Activated CD4-positive, alpha-beta T cell treated with anti-CD3 and anti-CD28 coated beads, Interleukin-2, amount 50 U/mL, for 1 hour (primary cell): ENCODE data around the gene PTRH2.

Experiments used
- DNase-seq: peaks from one replicate; pipeline ENCODE4 v3.0.0-alpha.2; 2020

The PTRH2 gene

DNA sequence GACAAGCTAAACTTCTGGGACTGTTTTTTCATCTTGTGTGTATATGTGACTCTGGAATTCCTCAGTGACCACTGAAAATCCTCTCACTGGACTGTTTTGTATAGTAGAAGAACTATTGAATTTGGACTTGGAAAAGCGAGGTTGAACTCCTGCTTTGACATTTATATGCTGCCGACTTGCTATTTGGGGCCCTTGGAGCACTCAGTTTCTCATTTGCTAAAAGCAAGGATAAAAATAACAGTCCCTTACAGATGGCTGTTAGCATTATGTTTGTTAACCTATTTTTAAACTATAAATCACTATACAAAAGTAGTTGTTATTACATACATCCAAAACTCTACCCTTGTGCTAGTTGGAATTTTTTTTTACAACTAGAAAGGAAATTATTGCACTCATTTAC, 9.2 kb upstream of the PTRH2 start:
- no peak for DNase-seq

DNA sequence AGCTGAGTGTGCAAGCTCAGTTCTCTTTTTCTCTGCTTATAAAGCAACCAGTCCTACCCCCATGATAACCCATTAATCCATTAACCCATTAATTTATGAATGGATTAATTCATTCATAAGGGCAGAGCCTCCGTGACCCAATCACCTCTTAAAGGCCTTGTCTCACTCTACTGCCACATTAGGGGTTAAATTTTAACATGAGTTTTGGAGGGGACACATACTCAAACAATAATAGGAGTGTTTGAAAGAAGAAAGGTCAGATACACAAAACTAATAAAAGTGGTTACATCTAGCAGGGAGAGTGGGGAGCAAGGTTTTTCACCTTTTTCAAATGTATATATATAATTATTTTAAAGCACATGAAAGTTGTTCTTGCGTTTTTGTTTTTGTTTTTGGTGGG, 7.0 kb upstream of the PTRH2 start:
- no peak for DNase-seq

DNA sequence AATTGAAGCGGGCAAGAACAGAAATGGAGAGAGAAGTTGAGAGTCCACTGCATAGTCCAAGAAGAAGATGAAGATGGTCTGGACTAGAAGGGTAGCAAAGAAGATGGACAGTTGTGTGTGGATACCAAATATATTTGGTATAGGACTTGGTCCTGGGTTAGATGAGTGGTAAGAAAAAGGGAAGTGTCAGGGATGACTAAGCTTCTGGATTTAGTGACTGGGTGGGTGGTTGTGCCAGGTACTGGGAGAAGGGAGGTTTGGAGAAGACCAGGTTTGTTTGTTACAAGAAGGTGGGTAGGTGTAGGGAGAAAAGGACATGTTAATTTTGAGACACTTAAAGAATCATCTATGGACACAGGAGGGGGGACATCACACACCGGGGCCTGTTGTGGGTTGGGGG, 5.6 kb upstream of the PTRH2 start:
- no peak for DNase-seq

DNA sequence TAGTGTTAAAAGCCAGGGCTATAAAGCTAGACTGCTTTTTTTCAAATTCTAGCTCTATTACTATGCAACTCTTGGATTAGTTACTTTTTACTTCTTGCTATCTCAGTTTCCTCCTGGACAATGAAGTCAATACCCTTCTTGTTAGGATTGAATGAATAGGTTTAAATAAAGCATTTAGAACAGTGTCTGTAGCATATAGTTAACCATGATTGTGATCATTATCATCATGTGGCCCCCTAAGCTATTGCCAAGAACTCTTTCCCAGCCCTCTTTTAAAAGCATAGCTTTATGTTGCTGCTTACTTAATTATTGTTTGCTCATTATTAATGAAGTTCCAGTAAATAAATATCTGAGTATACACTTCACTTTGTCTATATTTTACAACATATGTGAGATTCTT, 4.7 kb upstream of the PTRH2 start:
- DNase-seq, result no peak

DNA sequence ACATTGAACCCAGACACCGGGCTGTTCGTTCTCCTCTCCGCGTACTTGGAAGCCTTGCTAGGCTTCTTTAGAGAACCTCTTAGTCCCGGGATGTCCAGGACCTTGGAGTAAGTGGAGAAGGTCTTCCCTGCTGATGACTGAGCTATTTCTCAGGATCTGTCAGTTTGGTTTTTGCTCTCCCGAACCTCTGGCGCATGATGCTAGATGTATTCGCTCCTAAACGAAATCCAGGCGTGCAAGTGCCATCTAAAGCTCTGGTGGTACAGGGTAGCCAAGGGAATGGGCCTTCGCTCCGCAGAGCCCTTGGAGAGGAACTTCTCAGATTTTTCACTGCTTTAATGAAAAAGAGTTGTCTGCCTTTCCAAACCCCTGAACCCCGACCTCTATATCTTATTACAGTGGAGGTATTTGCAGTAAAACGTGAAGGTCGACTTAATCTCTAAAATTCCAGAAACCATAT, 771 bp upstream of the PTRH2 start:
- DNase-seq, result no peak

DNA sequence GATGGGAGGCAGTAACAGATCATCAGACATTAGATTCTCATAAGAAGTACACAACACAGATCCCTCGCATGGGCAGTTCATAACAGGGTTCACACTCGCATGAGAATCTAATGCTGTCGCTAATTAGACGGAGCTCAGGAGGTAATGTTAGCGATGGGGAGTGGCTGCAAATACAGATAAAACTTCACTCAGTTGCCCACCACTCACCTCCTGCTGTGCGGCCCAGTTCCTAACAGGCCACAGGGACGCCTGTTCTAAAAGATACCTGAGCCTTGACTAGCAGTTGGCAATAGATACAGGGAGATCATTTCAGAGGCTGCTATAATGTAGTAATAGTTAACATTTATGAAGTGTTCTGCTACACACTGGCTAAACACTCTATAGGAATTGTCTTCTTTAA, 4.9 kb downstream of the PTRH2 start:
- no peak for DNase-seq

DNA sequence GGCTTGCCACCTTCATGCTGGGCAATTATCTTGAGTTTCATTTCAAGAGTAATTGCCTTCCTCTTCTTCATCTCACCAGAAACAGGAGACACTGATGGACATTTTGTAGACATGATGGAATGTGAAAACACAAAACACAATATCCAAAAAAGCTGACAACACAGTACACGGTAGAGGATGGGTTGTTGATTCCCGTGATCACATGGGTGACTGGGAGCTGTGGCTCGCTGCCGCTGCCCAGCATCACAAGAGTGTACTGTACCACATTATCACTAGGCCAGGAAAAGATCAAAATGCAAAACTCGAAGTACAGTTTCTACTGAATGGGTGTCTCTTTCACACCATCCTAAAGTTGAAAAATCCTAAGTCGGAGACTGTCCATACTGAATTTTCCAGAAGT, 7.4 kb downstream of the PTRH2 start:
- no peak for DNase-seq

DNA sequence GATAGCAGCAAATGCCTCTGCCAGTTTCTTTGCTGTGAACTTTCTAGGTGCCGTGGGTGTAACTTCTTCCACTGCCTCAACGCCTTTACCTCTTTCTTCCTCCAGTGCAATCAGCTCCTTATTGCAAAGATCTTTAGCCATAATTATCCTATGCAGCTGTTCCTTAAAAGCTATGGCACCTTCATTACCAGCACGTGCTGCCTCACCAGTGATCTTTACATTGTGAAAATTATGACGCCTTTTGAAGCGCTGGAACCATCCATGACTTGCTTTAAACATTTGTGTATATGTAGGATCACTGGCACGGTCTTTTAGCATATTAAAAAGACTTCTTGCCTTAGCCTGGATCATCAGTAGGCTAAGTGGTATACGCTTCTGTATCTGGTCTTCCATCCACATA, 8.0 kb downstream of the PTRH2 start:
- no peak for DNase-seq

DNA sequence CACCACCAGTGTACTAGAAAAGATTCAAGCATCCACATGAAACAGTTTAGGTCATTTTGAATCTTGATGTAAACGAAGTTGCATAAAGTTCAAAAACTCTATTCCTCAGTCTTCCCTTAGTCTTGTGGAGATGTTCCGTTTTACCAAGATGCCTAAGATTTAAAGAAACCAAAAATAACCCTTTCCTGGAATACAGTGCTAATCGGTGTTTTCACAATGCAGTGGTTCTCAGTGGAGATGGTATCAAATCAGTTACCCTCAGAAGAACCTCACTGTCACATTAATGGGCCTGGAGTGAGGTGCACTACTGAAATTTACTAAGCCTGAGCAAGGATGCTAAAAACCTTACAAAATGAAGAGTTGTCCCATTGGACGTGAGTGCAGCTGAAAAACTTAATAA, 9.1 kb downstream of the PTRH2 start:
- no peak for DNase-seq

DNA sequence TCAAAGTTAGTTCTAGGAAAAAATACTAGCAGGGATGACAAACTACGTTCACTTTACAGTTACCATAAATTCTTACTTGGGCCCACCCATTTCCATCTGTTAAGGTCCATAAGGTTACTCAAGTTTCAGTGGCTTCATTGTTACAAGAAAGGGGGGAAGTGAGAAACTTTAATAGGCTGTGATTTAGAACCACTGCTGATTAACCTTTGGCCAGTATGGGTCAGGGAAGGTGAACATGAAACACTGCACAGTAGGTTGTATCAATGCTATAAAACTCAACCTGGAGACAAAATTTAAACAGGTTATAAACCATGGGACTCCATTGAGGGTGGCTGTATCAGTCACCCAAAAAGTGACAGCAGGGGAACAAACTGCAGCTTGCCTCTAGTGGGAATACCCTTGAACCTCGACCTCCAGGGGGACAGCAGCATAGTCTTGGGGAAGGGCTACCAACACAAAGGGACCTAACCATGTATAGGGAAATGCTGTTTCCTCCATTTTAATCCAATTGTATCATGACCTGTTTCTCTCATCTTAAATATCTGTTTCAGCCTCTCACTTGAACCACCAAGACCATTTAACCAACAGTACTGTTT, 10.4 kb downstream of the PTRH2 start:
- DNase-seq, result no peak

DNA sequence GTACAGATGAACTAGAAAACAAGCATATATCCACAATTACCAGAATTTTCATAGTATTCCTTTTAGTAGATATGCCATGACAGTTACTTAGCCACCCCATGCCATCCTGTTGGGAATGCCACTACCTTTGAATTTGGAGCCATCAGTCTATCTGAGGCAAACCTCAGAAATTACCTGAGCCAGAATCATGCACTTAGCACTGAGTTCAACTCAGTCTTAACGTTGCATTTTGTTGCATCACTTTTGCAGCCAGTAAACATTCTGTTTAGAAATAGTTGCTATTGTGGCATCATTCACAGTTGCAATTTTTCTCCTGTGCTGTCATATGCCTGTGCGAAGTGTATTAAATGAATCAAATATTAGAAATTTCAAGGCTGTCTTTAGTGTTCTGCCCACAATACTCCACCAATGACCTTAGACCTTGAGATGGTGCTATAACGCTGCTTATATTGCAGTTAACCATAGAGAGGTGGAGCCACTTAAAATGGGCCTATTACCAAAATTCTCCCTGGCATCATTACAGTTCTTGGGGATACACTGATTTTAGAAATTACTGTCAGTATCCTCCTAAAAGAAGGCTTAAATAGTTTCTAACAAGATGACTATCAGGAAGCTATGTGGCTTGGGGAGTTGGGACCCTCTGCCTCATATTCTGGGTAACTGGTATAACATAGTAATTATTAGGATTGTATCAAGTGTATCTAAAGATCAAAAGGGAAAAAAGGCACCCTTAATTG, 11.1 kb downstream of the PTRH2 start:
- no peak for DNase-seq

DNA sequence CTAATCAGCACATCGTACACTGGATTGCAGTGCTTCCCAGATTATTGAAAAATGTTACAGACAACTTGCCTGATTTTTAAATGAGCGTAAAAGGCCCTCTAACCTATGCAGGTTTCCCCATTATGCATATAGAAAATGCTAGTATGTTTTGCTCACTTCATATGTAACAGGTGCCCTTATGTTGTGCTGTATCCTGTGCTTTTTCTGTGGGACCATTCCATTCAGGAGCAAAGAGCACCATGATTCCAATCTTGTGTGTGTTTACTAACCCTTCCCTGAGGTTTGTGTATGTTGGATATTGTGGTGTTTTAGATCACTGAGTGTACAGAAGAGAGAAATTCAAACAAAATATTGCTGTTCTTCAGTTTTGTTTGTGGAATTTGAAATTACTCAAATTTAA, 12.9 kb downstream of the PTRH2 start:
- DNase-seq, result no peak

DNA sequence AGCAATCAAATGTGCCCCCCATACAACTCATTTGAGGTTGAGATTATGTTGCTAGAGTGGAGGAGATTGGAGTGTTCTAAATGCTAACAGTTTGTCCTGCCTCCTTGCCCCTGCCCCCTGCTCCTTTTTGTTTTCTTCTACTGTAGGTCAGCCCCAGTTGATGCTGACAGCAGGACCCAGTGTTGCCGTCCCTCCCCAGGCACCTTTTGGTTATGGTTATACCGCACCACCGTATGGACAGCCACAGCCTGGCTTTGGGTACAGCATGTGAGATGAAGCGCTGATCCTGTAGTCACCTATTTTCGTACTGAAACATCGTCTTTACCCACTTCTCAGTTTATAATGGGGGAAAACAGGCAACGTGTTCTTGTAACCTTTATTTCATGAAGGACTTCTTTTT, 13.6 kb downstream of the PTRH2 start:
- no peak for DNase-seq

DNA sequence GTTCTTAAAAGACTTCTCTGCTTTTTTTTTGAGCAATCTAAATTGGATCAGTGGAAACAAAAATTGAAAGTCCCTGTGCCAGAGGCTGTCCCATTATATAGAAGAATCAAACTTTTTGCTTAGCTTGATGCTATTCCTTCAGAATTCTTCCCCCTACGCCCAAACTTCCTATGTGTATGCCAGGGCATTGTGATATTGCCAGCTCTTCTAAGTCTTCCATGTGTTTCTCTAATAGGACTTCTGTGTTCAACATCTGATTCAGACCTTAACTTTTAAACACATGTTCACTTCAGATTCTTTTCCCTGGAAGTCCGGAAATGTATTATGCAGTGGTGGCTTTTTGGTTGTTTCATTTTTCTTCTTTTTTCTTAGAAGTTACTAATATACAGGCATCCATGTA, 18.7 kb downstream of the PTRH2 start:
- no peak for DNase-seq

DNA sequence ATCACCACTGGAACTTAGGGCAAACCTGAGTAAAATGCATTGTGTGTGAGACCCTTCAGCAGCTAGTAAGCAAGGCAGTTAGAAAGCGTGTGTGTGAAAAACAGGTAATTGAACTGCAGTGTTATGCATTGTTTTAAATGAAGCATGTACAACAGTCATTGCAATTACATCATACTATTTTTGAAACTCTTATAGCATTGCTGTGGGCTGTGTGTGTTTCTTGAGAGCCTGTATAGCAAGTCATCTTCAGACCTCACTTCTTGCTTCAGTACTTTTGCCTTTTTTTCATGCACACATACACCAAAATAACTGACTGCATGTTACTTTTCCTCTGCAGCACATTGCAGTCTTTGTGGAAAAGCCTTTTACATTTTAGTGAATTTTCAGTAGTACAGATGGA, 19.2 kb downstream of the PTRH2 start:
- DNase-seq, result no peak

DNA sequence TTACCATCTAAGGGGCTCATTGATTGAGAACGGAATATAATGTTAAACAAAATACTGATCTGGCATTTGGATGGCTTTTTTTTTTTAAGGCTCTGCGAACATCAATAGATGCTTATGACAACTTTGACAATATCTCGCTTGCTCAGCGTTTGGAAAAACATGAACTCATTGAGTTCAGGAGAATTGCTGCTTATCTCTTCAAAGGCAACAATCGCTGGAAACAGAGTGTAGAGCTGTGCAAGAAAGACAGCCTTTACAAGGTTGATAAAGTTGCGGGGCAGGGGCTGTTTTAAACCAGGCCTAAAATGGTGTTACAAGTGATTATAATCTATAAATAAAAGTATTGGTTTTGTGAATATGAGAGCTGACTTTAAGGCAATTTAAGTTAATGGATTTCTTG, 22.3 kb downstream of the PTRH2 start:
- DNase-seq, result no peak

DNA sequence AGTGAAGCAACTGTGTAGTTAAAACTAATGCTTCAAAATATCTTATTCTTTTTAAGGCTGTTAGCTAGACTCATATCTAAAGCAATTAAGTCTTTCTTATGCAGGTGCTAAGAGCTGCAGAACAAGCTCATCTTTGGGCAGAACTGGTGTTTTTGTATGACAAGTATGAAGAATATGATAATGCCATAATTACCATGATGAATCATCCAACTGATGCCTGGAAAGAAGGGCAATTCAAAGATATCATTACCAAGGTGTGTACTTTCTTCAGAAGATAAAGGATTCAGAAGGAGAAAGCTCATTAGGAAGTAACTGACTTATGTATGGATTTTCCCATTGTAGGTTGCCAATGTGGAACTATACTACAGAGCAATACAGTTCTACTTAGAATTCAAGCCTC, 23.9 kb downstream of the PTRH2 start:
- no peak for DNase-seq

DNA sequence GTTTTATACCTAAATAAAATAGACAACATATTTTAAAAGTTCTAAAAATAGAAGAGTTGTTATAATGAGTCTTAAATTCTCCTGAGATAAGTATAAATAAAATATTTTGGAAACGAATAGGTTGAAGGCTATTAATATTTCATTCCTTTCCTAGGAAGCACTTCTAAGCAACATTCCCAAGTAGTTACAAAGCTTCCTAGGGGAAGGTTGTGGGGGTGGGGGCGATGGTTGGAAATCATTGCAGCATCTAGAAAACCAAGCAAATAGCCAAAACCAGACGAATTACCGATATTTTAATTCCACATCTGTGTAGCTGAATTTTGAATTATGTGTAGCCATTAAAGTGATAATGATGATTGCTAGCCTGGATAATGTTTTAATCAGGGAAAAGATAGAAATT, 26.9 kb downstream of the PTRH2 start:
- DNase-seq, result no peak

DNA sequence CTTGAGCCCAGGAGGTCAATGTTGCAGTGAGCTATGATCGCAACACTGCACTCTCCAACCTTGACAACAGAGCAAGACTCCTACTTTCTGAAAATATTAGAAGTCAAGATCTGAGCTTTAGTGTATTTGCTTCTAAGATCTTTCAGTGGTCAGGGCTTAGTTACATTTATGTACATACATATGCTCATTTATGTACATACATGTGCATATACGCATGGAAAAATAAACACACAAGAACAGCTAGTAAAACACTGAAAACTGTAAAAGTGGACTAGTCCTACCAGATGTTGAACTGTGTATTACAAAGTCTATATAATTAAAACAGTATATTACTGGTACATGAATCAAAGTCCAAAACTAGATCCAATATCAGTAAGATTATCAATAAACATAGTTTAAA, 28.3 kb downstream of the PTRH2 start:
- no peak for DNase-seq

DNA sequence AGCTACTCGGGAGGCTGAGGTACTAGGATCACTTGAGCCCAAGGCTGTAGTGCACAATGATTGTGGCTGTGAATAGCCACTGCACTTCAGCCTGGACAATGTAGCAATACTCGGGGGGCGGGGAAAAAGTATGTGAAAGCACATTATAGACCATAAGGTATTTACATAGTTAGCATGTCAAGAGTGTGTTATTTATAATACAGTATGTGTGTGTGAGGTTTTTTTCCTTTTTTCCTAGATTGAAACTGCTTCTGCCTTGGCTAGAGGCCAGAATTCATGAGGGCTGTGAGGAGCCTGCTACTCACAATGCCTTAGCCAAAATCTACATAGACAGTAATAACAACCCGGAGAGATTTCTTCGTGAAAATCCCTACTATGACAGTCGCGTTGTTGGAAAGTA, 30.5 kb downstream of the PTRH2 start:
- DNase-seq, result no peak

DNA sequence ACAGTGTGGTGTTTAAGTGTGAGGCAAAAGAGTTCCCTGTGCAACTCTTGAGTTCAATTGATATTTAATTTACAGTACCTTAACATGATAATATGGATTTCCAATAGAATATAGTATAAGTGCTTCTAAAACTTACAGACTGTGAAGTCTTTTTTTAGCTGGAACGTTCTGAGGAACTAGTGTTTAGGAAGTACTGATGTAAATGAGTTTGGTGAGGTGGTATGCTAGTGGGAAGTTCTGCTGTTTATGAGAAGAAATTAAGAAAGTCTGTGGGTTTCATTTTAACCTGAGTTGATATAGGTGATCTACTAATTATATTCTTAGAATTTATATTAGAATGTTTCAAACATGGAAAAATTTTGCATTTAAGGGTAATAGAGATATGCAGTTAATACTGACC, 32.0 kb downstream of the PTRH2 start:
- DNase-seq, result no peak

DNA sequence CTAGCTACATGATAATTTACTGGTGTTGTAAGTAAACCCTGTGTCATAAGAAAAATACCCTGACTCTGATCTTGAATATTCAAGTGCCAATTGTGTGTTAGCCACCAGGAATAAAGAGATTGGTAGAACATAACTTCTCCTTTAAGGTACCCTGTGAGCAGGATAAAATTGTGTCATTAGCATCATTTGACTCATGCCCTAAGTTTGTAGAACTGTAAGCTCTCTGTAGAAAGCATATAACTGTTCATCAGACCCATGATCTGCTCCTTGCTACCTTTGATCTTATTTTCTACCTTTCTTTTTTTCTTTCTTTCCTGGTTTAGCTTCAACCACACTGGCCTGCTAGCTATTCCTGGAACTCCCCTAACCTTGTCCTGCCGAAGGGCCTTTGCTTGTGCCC, 35.8 kb downstream of the PTRH2 start:
- DNase-seq, result no peak

DNA sequence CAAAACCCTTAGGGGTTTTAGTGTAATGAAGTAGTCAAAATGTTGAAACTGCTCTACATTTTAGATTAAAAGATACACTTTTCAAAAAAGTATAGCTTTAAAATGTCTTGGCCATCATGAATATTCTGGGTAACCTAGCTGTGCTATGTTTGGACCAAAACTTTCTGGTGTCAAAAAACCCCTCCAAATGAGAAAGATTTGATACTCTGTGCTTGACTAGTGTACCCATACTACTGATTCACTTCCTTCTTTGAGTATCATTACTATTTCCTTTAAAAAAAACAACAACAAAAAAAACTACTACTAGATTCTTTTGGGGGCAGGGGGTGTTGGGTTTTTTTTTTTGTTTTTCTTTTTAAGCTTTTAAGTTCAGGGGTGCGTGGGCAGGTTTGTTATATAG, 37.3 kb downstream of the PTRH2 start:
- no peak for DNase-seq

DNA sequence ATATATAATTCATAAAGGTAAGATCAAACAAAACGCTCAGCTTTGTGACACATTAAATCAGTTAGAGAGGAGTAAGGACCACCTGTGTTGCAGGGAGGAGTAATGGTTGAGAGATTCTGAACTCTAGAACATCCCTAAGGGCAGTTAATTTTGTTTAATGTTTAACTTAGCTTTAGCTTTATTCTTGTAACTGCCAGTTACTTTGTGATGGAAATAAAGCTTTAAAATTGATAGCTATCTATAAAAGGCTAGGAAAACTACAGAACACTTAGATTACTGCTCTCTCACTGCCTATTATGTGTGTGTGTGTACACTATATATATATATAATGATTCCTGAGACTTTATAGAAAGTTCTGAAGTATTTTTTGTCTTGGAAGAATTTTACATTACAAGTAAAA, 37.8 kb downstream of the PTRH2 start:
- no peak for DNase-seq

DNA sequence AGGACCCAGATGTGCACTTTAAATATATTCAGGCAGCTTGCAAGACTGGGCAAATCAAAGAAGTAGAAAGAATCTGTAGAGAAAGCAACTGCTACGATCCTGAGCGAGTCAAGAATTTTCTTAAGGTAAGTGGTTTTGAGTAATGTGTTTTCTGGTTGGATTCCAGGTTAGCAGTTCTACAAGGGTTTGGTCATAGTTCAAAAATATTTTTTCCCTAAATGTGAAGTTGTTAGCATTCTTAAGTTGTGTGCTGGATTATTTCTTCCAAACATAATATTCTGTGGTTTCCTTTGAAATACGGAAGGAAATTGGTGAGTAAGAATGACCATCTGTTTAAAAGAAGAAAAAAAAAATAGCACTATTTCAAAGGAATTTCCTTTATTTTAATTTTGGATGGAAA, 38.4 kb downstream of the PTRH2 start:
- no peak for DNase-seq
